ENCODE measurements around the gene FOXP1. TPM values are rescaled to one million over a fixed set of nuclear protein-coding genes. Genes with fewer than 3 reads are reported as not detected.
A peak's percentile ranks its signal among the peaks of the same experiment; 100 is the strongest.

Gene FOXP1
- total RNA-seq, 2 experiments from 2014 or later = 178 TPM

GRCh38 chr3:71063773-71064290 lies 519.7 kb downstream of the FOXP1 start:
- H3K9me3 Mint-ChIP-seq = no peaks in the 10 kb centered on the region
- H3K4me3 Mint-ChIP-seq = no peak overlapping the region
- H3K27ac Mint-ChIP-seq = no peak overlapping the region
- H3K27me3 Mint-ChIP-seq = no peaks in the 10 kb centered on the region
- H3K4me1 Mint-ChIP-seq = peaks cover 47% of the 10 kb centered on the region
- no peaks in the 10 kb centered on the region for H3K36me3 Mint-ChIP-seq
- ATAC-seq (ENCODE audit: low read depth) (peak; percentile 3), DNase-seq (no peak)
- POLR2A ChIA-PET = interaction anchor here (0.9 to 6.7 kb wide), 12 partner anchors 17 to 519 kb away, joined by 3 to 45 read pairs (median 6); partner anchors contain the start of gene FOXP1

- H3K9me3 Mint-ChIP-seq = no peaks in the 10 kb centered on the region
- no peak overlapping the region for H3K27ac Mint-ChIP-seq
- POLR2A ChIA-PET = interaction anchor here (0.8 to 6.7 kb wide), 14 partner anchors 10 to 426 kb away, joined by 3 to 45 read pairs (median 4); no protein-coding TSS in a partner anchor
- ATAC-seq (ENCODE audit: low read depth) = peak; percentile 31
- no peaks in the 10 kb centered on the region for H3K36me3 Mint-ChIP-seq
- DNase-seq = no peak
- H3K27me3 Mint-ChIP-seq = no peaks in the 10 kb centered on the region
- H3K4me3 Mint-ChIP-seq = no peak overlapping the region
- H3K4me1 Mint-ChIP-seq = peaks cover 49% of the 10 kb centered on the region
Observed at GRCh38 chr3:71062952-71063772, 520.4 kb downstream of the FOXP1 start.

DNA sequence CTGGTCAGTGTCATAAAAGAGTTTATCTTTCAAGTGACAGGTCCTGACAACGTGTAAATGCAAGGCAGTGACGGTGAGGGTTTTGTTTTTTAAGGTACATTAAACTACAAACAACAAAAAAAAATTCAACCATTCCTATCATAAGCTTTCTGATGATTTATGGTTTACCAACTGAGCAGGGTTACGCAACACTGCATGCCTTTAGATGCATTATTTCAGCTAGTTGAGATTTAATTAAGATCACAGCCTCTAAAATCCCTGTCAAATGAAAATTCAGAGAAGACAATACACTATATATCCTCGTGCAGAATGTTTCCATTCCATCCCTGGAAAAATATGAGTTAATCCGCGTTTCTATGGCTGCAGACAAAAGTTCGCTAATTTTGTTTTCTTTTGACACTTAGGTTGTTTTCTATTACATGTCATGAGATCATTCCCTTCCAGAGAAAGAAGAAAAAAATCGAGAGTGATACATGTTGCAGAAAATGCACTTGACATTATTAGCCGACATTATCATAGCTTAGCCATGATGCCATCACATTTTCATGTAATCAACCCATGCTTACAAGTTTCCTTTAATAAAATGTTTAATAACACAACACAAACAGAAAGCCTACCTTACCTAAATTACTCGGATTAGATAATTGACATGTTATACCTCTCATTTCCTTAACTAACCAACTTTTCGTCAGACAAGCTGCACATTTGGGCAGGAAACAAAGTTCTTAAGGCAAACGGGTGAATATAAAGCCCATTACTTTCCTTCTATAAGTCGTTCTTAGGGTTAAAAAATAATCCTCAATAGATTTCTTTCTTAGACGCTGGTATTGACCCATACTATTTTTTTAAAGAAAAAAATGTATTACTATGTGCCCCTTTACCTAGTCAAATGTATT lies 521.2 kb downstream of the FOXP1 start:
- DNase-seq = no peak
- H3K27ac Mint-ChIP-seq = peak overlapping the region; percentile 73
- ATAC-seq (ENCODE audit: low read depth) = no peak
- no peaks in the 10 kb centered on the region for H3K36me3 Mint-ChIP-seq
- H3K27me3 Mint-ChIP-seq = no peaks in the 10 kb centered on the region
- H3K4me3 Mint-ChIP-seq = no peak overlapping the region
- H3K4me1 Mint-ChIP-seq = peaks cover 54% of the 10 kb centered on the region
- no peaks in the 10 kb centered on the region for H3K9me3 Mint-ChIP-seq
- POLR2A ChIA-PET = interaction anchor here (0.8 to 6.7 kb wide), 12 partner anchors 9 to 520 kb away, joined by 3 to 45 read pairs (median 5); no protein-coding TSS in a partner anchor

DNA sequence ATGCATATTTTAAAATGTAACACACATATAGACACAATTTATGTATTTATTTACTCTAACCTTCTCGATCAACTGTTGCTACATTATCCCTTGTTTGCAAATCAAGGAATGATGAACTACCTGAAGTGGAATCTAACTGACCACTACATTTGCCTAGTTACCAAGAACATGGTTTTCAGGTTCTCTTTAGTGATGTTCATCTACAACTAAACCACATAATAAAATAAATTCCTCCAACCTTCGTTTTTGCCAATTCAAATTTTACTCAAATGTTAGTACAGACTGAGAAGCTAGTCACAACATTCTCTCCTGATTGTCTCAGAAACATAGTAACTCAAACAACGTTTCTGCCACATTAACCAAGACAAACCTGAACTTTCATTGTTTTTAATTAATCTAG lies 521.9 kb downstream of the FOXP1 start:
- Mint-ChIP-seq H3K9me3 (no peaks in the 10 kb centered on the region), H3K4me3 (no peak overlapping the region), H3K27me3 (no peaks in the 10 kb centered on the region), H3K36me3 (no peaks in the 10 kb centered on the region), H3K4me1 (peaks cover 53% of the 10 kb centered on the region), H3K27ac (peak overlapping the region; percentile 73)
- POLR2A ChIA-PET = interaction anchor here (1.1 to 6.7 kb wide), 7 partner anchors 9 to 521 kb away, joined by 3 to 45 read pairs (median 6); no protein-coding TSS in a partner anchor
- DNase-seq (no peak), ATAC-seq (ENCODE audit: low read depth) (no peak)

DNA sequence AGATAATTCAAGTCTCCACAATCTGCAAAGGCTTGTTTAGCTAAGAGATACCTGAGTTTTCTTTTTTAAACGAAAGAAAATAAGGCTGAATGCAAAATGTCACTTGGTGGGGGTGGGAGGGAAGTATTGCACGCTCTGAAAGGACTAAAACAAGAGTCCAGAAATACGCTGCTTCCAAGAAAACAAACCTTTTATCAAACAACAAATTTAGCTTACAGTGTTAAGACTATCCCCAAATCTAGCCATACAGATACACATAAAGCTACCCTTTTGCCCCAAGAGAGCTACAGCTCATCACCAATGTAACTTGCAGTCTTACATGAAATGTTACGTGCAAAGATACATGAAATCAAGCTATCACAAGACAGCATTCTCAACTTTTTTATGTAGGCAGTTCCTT lies 522.5 kb downstream of the FOXP1 start:
- peaks cover 54% of the 10 kb centered on the region for H3K4me1 Mint-ChIP-seq
- no peaks in the 10 kb centered on the region for H3K36me3 Mint-ChIP-seq
- no peaks in the 10 kb centered on the region for H3K9me3 Mint-ChIP-seq
- no peak overlapping the region for H3K4me3 Mint-ChIP-seq
- no peaks in the 10 kb centered on the region for H3K27me3 Mint-ChIP-seq
- DNase-seq (no peak), ATAC-seq (ENCODE audit: low read depth) (no peak)
- POLR2A ChIA-PET = interaction anchor here (1.1 to 6.7 kb wide), 5 partner anchors 9 to 522 kb away, joined by 4 to 45 read pairs (median 6); no protein-coding TSS in a partner anchor
- peak overlapping the region; percentile 88 for H3K27ac Mint-ChIP-seq

DNA sequence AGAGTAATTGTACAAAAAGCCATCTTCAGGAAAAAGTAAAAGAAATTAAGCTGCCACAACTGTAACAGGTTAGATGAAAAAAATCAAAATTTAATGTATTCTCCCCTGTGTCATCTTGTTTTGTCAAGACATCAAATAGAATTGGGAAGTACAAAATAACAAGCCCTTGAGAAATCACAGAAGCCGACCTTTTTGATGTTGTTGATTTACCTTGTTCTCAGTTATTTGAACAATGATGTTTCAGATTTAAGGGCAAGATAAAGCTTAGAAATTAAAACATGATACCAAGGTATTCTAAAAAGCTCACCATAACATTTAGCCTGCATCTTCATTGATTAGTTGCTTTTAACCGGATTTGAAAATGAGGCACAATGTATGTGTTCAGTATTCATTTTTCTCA lies 523.0 kb downstream of the FOXP1 start:
- no peak for ATAC-seq (ENCODE audit: low read depth)
- peaks cover 59% of the 10 kb centered on the region for H3K4me1 Mint-ChIP-seq
- no peaks in the 10 kb centered on the region for H3K9me3 Mint-ChIP-seq
- peak overlapping the region; percentile 88 for H3K27ac Mint-ChIP-seq
- H3K36me3 Mint-ChIP-seq = no peaks in the 10 kb centered on the region
- POLR2A ChIA-PET = interaction anchor here (1.1 to 6.7 kb wide), 5 partner anchors 9 to 522 kb away, joined by 4 to 45 read pairs (median 6); no protein-coding TSS in a partner anchor
- H3K4me3 Mint-ChIP-seq = no peak overlapping the region
- H3K27me3 Mint-ChIP-seq = no peaks in the 10 kb centered on the region
- no peak for DNase-seq

DNA sequence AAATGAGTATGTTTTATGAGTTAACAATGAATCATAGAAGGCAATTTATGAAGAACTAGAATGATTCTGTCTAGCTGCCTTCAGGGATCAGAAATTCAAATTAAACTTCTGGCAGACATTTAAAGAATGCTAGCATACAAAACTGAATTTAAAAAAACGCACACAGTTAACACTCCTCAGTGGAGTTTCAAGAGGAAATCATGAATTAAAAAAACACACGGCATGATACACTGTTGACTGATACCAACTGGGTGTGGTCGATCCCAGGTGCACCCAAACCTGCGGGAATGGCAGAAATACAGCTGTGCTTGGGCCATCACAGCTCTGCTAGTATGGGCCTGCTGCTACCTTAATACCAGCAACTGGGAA lies 526.0 kb downstream of the FOXP1 start:
- Mint-ChIP-seq H3K4me1 (peaks cover 82% of the 10 kb centered on the region), H3K4me3 (peak overlapping the region; percentile 69), H3K27ac (peak overlapping the region; percentile 72), H3K27me3 (no peaks in the 10 kb centered on the region), H3K36me3 (peaks cover 2% of the 10 kb centered on the region), H3K9me3 (no peaks in the 10 kb centered on the region)
- POLR2A ChIA-PET = interaction anchor here (0.6 to 0.7 kb wide), 2 partner anchors 252 to 257 kb away, joined by 3 read pairs; no protein-coding TSS in a partner anchor
- ATAC-seq (ENCODE audit: low read depth) (peak; percentile 32), DNase-seq (no peak)

DNA sequence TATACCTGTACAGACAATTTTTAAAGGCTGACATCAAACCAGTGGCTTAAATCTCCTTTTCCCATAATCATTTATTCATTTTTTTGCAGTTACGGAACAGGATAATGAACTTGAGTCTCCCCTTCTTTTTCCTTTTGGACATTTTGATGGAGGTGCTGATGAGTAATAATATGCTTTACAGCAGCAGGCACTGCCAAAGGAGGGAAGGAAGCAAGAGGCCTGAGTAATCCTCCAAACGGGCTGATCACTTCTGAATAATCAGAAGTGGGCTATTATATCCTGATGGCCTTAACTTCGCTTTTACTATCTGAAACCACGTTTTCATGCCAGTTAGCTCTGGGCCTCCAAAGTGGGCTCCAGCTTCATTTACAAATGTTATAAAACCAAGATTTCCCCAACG lies 527.2 kb downstream of the FOXP1 start:
- H3K27ac Mint-ChIP-seq = no peak overlapping the region
- H3K27me3 Mint-ChIP-seq = no peaks in the 10 kb centered on the region
- no peak for ATAC-seq (ENCODE audit: low read depth)
- H3K36me3 Mint-ChIP-seq = peaks cover 10% of the 10 kb centered on the region
- no peak overlapping the region for H3K4me3 Mint-ChIP-seq
- H3K9me3 Mint-ChIP-seq = no peaks in the 10 kb centered on the region
- DNase-seq = no peak
- POLR2A ChIA-PET = interaction anchor here (0.6 to 0.7 kb wide), 2 partner anchors 174 to 444 kb away, joined by 3 to 5 read pairs; no protein-coding TSS in a partner anchor
- H3K4me1 Mint-ChIP-seq = peaks cover 84% of the 10 kb centered on the region

- Mint-ChIP-seq H3K4me1 (peaks cover 85% of the 10 kb centered on the region), H3K36me3 (peaks cover 16% of the 10 kb centered on the region), H3K27ac (no peak overlapping the region), H3K4me3 (no peak overlapping the region), H3K9me3 (no peaks in the 10 kb centered on the region), H3K27me3 (no peaks in the 10 kb centered on the region)
- DNase-seq (no peak), ATAC-seq (ENCODE audit: low read depth) (no peak)
- POLR2A ChIA-PET = interaction anchor here (0.6 to 1.2 kb wide), 4 partner anchors 10 to 1593 kb away, joined by 3 to 5 read pairs (median 3); no protein-coding TSS in a partner anchor
Observed at GRCh38 chr3:71055257-71056001, 528.1 kb downstream of the FOXP1 start.

DNA sequence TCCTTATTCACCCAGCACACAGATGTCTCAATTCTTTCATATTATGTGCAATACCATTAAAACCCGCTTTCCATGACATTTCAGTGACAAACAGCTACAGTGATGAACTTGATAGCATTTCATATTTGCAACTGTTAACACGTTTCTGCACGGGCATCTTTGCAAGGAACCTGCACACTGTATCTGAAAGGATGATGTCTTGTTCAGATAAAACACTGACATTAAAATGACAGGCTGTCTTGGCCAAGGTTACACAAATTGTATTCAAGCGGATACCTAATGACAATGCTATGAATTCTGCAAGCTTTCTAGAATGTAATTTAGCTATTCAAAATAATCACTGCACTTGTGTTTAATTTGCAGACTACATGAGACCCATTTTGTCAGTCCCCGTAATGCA lies 529.2 kb downstream of the FOXP1 start:
- no peak for ATAC-seq (ENCODE audit: low read depth)
- H3K36me3 Mint-ChIP-seq = peaks cover 20% of the 10 kb centered on the region
- DNase-seq = no peak
- no peaks in the 10 kb centered on the region for H3K27me3 Mint-ChIP-seq
- H3K27ac Mint-ChIP-seq = peak overlapping the region; percentile 57
- peaks cover 86% of the 10 kb centered on the region for H3K4me1 Mint-ChIP-seq
- POLR2A ChIA-PET = interaction anchor here (0.7 kb wide), 1 partner anchor 446 kb away, joined by 3 read pairs; no protein-coding TSS in a partner anchor
- no peaks in the 10 kb centered on the region for H3K9me3 Mint-ChIP-seq
- no peak overlapping the region for H3K4me3 Mint-ChIP-seq

- peaks cover 23% of the 10 kb centered on the region for H3K36me3 Mint-ChIP-seq
- H3K4me3 Mint-ChIP-seq = no peak overlapping the region
- H3K27ac Mint-ChIP-seq = peak overlapping the region; percentile 28
- no peak for DNase-seq
- no peaks in the 10 kb centered on the region for H3K9me3 Mint-ChIP-seq
- H3K4me1 Mint-ChIP-seq = peaks cover 87% of the 10 kb centered on the region
- POLR2A ChIA-PET = interaction anchor here (1.7 kb wide), 1 partner anchor 9 kb away, joined by 4 read pairs; no protein-coding TSS in a partner anchor
- H3K27me3 Mint-ChIP-seq = no peaks in the 10 kb centered on the region
- ATAC-seq (ENCODE audit: low read depth) = no peak
Observed at GRCh38 chr3:71053495-71053894, 530.0 kb downstream of the FOXP1 start.

- Mint-ChIP-seq H3K4me1 (peaks cover 88% of the 10 kb centered on the region), H3K36me3 (peaks cover 29% of the 10 kb centered on the region), H3K27me3 (no peaks in the 10 kb centered on the region), H3K9me3 (no peaks in the 10 kb centered on the region), H3K4me3 (no peak overlapping the region), H3K27ac (peak overlapping the region; percentile 28)
- no peak for DNase-seq
- ATAC-seq (ENCODE audit: low read depth) = no peak
- POLR2A ChIA-PET = interaction anchor here (1.7 kb wide), 1 partner anchor 10 kb away, joined by 4 read pairs; no protein-coding TSS in a partner anchor
Observed at GRCh38 chr3:71052716-71053115, 530.8 kb downstream of the FOXP1 start.
